MM.1S (cell line): ENCODE data around the gene SEMA6A.

Source experiments
- DNase-seq: peaks from one replicate; pipeline ENCODE4 v3.0.0-alpha.2; 2015
- H2AFZ ChIP-seq: fragments of 300-600 bp; sonication (generic); 2 replicates; pipeline ENCODE4 v1.6.0; 2016; ENCODE audit warnings: antibody characterized with exemption, low read length
- H3F3A ChIP-seq: fragments of 300-600 bp; sonication (generic); 2 replicates; pipeline ENCODE4 v1.6.1; 2016; ENCODE audit warnings: mild to moderate bottlenecking, antibody characterized with exemption, low read length, moderate library complexity, mixed read lengths; ENCODE audit not compliant: insufficient read depth
- H3K27ac ChIP-seq: fragments of 300-600 bp; sonication (generic); 2 replicates; pipeline ENCODE4 v1.5.1; 2016; ENCODE audit warnings: mild to moderate bottlenecking, low read length
- H3K27me3 ChIP-seq: fragments of 300-600 bp; sonication (generic); replicated peaks from 2 replicates; pipeline ENCODE4 v1.6.0; 2016; ENCODE audit warnings: low read length; ENCODE audit not compliant: insufficient read depth
- H3K36me3 ChIP-seq: fragments of 300-600 bp; sonication (generic); replicated peaks from 2 replicates; pipeline ENCODE4 v1.6.1; 2016; ENCODE audit warnings: mild to moderate bottlenecking, low read length, mixed read lengths; ENCODE audit not compliant: insufficient read depth
- H3K4me1 ChIP-seq: fragments of 300-600 bp; sonication (generic); 2 replicates; pipeline ENCODE4 v1.6.1; 2016; ENCODE audit warnings: low read length, mixed read lengths
- H3K4me2 ChIP-seq: fragments of 300-600 bp; sonication (generic); 2 replicates; pipeline ENCODE4 v1.6.0; 2016; ENCODE audit warnings: low read depth, low read length
- H3K4me3 ChIP-seq: fragments of 300-600 bp; sonication (generic); 2 replicates; pipeline ENCODE4 v1.5.1; 2016; ENCODE audit warnings: low read length, mixed read lengths
- H3K79me2 ChIP-seq: fragments of 300-600 bp; sonication (generic); 2 replicates; pipeline ENCODE4 v1.6.1; 2016; ENCODE audit warnings: mixed run types, low read length, mixed read lengths
- H3K9ac ChIP-seq: fragments of 300-600 bp; sonication (generic); 2 replicates; pipeline ENCODE4 v1.6.1; 2016; ENCODE audit warnings: low read length, mixed read lengths
- H3K9me2 ChIP-seq: fragments of 300-600 bp; sonication (generic); replicated peaks from 2 replicates; pipeline ENCODE4 v1.6.1; 2016; ENCODE audit warnings: mild to moderate bottlenecking, low read length, mixed read lengths; ENCODE audit not compliant: insufficient read depth
- H3K9me3 ChIP-seq: fragments of 300-600 bp; sonication (generic); replicated peaks from 2 replicates; pipeline ENCODE4 v1.6.1; 2016; ENCODE audit warnings: mild to moderate bottlenecking, low read length, mixed read lengths; ENCODE audit not compliant: insufficient read depth
- H4K20me1 ChIP-seq: fragments of 300-600 bp; sonication (generic); 2 replicates; pipeline ENCODE4 v1.6.1; 2016; ENCODE audit warnings: mild to moderate bottlenecking, low read length, moderate library complexity, mixed read lengths; ENCODE audit not compliant: insufficient read depth
- EZH2 ChIP-seq: fragments of 300-600 bp; sonication (generic); optimal IDR thresholded peaks from 2 replicates; pipeline ENCODE3; 2017; ENCODE audit warnings: low read depth, mild to moderate bottlenecking, antibody characterized with exemption, low read length, mixed read lengths
- EZH2phosphoT487 ChIP-seq: fragments of 300-600 bp; sonication (generic); IDR thresholded peaks from 2 replicates; pipeline ENCODE4 v1.6.1; 2018; ENCODE audit warnings: antibody characterized with exemption, low read length
- TF ChIP-seq, protein P1 (sequence below): fragments of 300-600 bp; sonication (generic); IDR thresholded peaks from 2 replicates; pipeline ENCODE4 v1.5.1; 2016; ENCODE audit warnings: antibody characterized with exemption, low read length, mixed read lengths

The SEMA6A gene

DNA sequence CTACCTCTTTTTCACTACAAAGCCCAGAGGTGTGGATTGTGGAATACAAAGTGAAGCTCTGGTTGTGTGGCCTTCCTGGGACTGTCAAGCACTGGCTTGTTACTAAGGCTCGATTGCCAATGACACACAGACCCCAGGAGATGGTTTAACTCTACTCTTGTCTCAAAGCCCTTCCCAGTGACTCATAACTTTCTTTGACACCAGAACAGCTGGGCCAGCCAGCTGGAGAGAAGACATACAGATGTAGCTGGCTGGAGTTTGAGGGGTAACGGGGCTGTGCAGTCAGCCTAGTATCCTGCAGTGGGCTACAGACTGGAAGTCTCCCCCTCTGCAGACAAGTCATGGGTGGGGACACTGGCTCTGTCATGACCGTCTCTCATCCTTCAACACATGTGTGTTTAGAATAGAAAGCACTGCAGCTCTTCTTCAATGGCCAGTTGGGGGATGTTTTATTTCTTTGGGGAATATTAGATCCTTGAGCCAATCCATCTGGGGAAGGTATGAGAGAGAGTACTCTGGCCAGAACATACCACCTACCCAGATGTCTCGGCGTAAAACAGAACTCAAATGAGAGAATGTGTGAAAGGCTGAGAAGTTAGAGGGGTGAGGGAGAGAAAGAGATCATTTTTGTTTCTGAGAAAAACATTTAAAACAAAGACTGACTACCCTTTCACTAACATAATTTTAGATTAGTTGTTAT lies 53.3 kb downstream of the SEMA6A start:
- Histone ChIP-seq H3K9ac (no peak overlapping the region), H3K36me3 (no peaks in the 10 kb centered on the region), H3K9me2 (no peaks in the 10 kb centered on the region), H3K79me2 (no peaks in the 10 kb centered on the region), H3F3A (no peaks in the 10 kb centered on the region), H3K9me3 (no peaks in the 10 kb centered on the region), H3K4me3 (no peak overlapping the region), H3K4me2 (no peak overlapping the region), H3K27me3 (no peaks in the 10 kb centered on the region), H4K20me1 (no peaks in the 10 kb centered on the region), H3K27ac (no peak overlapping the region), H2AFZ (no peak overlapping the region), H3K4me1 (no peaks in the 10 kb centered on the region)
- TF ChIP-seq, protein P1, sequence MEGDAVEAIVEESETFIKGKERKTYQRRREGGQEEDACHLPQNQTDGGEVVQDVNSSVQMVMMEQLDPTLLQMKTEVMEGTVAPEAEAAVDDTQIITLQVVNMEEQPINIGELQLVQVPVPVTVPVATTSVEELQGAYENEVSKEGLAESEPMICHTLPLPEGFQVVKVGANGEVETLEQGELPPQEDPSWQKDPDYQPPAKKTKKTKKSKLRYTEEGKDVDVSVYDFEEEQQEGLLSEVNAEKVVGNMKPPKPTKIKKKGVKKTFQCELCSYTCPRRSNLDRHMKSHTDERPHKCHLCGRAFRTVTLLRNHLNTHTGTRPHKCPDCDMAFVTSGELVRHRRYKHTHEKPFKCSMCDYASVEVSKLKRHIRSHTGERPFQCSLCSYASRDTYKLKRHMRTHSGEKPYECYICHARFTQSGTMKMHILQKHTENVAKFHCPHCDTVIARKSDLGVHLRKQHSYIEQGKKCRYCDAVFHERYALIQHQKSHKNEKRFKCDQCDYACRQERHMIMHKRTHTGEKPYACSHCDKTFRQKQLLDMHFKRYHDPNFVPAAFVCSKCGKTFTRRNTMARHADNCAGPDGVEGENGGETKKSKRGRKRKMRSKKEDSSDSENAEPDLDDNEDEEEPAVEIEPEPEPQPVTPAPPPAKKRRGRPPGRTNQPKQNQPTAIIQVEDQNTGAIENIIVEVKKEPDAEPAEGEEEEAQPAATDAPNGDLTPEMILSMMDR: no peak
- TF ChIP-seq EZH2 (no peak), EZH2phosphoT487 (no peak)
- DNase-seq: no peak

DNA sequence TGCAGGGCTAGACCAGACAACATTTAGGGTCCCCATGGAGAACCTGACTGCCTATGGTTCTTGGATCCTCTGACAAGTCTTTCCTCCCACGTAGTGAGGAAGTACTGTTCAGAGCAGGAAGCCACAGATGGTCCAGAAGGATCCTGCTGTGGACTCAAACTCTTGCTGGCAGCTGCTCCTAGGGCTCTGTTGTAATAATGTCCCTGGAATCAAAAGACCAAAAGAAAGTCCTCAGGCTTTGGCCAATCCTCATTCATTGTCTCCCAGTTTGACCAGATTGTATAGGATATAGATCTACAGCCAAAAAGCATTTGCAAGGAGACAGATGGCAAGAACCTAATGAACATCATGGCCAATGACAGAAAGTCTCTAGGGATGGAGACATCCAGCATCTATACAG lies 53.9 kb downstream of the SEMA6A start:
- no peaks in the 10 kb centered on the region for H3K27me3 ChIP-seq
- H3K79me2 ChIP-seq: no peaks in the 10 kb centered on the region
- H3K4me3 ChIP-seq: no peak overlapping the region
- H3K27ac ChIP-seq: no peak overlapping the region
- H3K4me1 ChIP-seq: no peaks in the 10 kb centered on the region
- no peaks in the 10 kb centered on the region for H3K9me2 ChIP-seq
- H4K20me1 ChIP-seq: no peaks in the 10 kb centered on the region
- H3F3A ChIP-seq: no peaks in the 10 kb centered on the region
- TF ChIP-seq EZH2phosphoT487 (no peak), EZH2 (no peak)
- TF ChIP-seq, protein P1: no peak
- no peaks in the 10 kb centered on the region for H3K9me3 ChIP-seq
- no peak overlapping the region for H2AFZ ChIP-seq
- no peak overlapping the region for H3K4me2 ChIP-seq
- no peak overlapping the region for H3K9ac ChIP-seq
- no peak for DNase-seq
- H3K36me3 ChIP-seq: no peaks in the 10 kb centered on the region

DNA sequence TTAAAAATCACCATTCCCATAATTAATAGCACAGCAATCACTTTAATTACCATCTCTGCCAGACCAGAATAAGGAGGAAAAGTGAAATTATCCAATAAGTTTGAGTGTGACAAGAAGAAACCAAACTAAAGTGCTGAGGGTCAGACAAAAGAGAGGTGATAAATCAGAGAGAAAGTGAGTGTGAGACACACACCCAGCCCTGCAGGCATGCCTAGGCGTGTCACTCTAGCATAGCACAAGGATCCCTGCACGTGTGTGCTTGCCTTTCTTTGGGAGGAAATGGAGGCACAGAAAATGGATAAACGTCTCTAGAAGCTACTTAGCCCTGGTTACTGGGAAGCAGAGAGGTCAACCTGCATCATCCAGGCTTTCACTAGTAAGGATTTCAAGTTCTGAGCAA lies 56.2 kb downstream of the SEMA6A start:
- H3K4me2 ChIP-seq: no peak overlapping the region
- no peaks in the 10 kb centered on the region for H3K27me3 ChIP-seq
- no peak for TF ChIP-seq EZH2phosphoT487
- TF ChIP-seq, protein P1: no peak
- TF ChIP-seq EZH2: no peak
- no peak overlapping the region for H3K4me3 ChIP-seq
- no peaks in the 10 kb centered on the region for H3K9me3 ChIP-seq
- no peak overlapping the region for H3K9ac ChIP-seq
- no peak overlapping the region for H2AFZ ChIP-seq
- no peaks in the 10 kb centered on the region for H3K79me2 ChIP-seq
- no peaks in the 10 kb centered on the region for H3K36me3 ChIP-seq
- DNase-seq: no peak
- H3F3A ChIP-seq: no peaks in the 10 kb centered on the region
- no peaks in the 10 kb centered on the region for H3K9me2 ChIP-seq
- no peaks in the 10 kb centered on the region for H3K4me1 ChIP-seq
- H4K20me1 ChIP-seq: no peaks in the 10 kb centered on the region
- no peak overlapping the region for H3K27ac ChIP-seq
